B cell (primary cell): ENCODE data around the gene PRPF4. TPM values are rescaled to one million over a fixed set of nuclear protein-coding genes. Genes with fewer than 3 reads are reported as not detected.

Source experiments
- ATAC-seq: fragments of 200-7000 bp; cut with Tn5 transposase; one replicate; pipeline ENCODE4 v1.10.0; 2021; ENCODE audit warnings: low read depth, mild to moderate bottlenecking, moderate number of reproducible peaks, moderate library complexity
- CTCF ChIA-PET: fragments of 350-600 bp; sonication (Branson Sonifier 250); formaldehyde crosslinking; loops from one replicate; lab custom pipeline; 2021; ENCODE audit warnings: antibody characterized with exemption, inconsistent platforms; lab: Charles Lee
- POLR2A ChIA-PET: fragments of 350-600 bp; sonication (Branson Sonifier 250); formaldehyde crosslinking; loops from one replicate; lab custom pipeline; 2021; ENCODE audit warnings: antibody characterized with exemption; lab: Charles Lee
- DNase-seq: peaks from one replicate; pipeline ENCODE4 v3.0.0; 2013
- H2AFZ ChIP-seq: 2 replicates; pipeline ENCODE4 v1.6.1; 2012; ENCODE audit warnings: mild to moderate bottlenecking, low read depth, low read length; ENCODE audit not compliant: insufficient read depth, poor library complexity, severe bottlenecking
- H3K27ac ChIP-seq, 2 donors: 1 replicate in 1 of 2; 2 replicates in 1 of 2; pipeline ENCODE4 v1.5.1; 2012 to 2013; ENCODE audit warnings: low read length in 2 of 2, mild to moderate bottlenecking in 2 of 2, moderate library complexity in 1 of 2
- H3K27me3 ChIP-seq, 4 experiments: fragments of 200-600 bp in 1 of 4; sonication (generic) in 1 of 4; replicated peaks in 1 of 4; 1 replicate in 2 of 4; 2 replicates in 2 of 4; pipeline versions ENCODE4 v1.6.1 to v1.7.0; 2013 to 2016; ENCODE audit warnings: low read length in 3 of 4, mild to moderate bottlenecking in 2 of 4, mixed read lengths in 1 of 4, moderate library complexity in 1 of 4; ENCODE audit not compliant: insufficient read depth in 4 of 4, control insufficient read depth in 3 of 4; ENCODE audit errors: control extremely low read depth in 1 of 4
- H3K36me3 ChIP-seq, 2 experiments: replicated peaks in 1 of 2; 1 replicate in 1 of 2; 2 replicates in 1 of 2; pipeline versions ENCODE4 v1.6.1 to v1.7.1; 2013; ENCODE audit warnings: low read length in 1 of 2; ENCODE audit not compliant: insufficient read depth in 2 of 2, control insufficient read depth in 1 of 2; ENCODE audit errors: control extremely low read depth in 1 of 2, extremely low read depth in 1 of 2
- H3K4me1 ChIP-seq, 2 donors: fragments of 200-600 bp in 1 of 2; sonication (generic) in 1 of 2; 1 replicate in 1 of 2; 2 replicates in 1 of 2; pipeline versions ENCODE4 v1.5.1 to v1.6.1; 2013 to 2017; ENCODE audit warnings: low read length in 2 of 2; ENCODE audit not compliant: control insufficient read depth in 2 of 2, insufficient read depth in 2 of 2
- H3K4me2 ChIP-seq: replicated peaks from 2 replicates; pipeline ENCODE3; 2012; ENCODE audit warnings: mild to moderate bottlenecking, low read depth, low read length; ENCODE audit not compliant: poor library complexity, severe bottlenecking
- H3K4me3 ChIP-seq, 5 experiments: fragments of 200-600 bp in 1 of 5; sonication (generic) in 1 of 5; 1 replicate in 3 of 5; 2 replicates in 2 of 5; pipeline versions ENCODE4 v1.5.1 to v1.7.0; 2011 to 2016; ENCODE audit warnings: low read length in 4 of 5, mild to moderate bottlenecking in 4 of 5, low read depth in 2 of 5, control low read depth in 1 of 5, moderate library complexity in 1 of 5; ENCODE audit not compliant: insufficient read depth in 1 of 5; ENCODE audit errors: control extremely low read depth in 1 of 5, extremely low read depth in 1 of 5
- H3K79me2 ChIP-seq: fragments of 200-600 bp; sonication (generic); one replicate; pipeline ENCODE4 v1.6.0; 2016; ENCODE audit warnings: low read length; ENCODE audit not compliant: control insufficient read depth, insufficient read depth
- H3K9ac ChIP-seq: fragments of 200-600 bp; sonication (generic); 2 replicates; pipeline ENCODE4 v1.6.1; 2017; ENCODE audit warnings: mild to moderate bottlenecking, low read length, moderate library complexity
- H3K9me3 ChIP-seq, 3 donors: one replicate each; pipeline versions ENCODE4 v1.6.1 to v1.7.1; 2013; ENCODE audit warnings: low read length in 2 of 3; ENCODE audit not compliant: control insufficient read depth in 2 of 3, insufficient read depth in 1 of 3; ENCODE audit errors: control extremely low read depth in 1 of 3
- H4K20me1 ChIP-seq: 2 replicates; pipeline ENCODE4 v1.6.0; 2012; ENCODE audit warnings: mild to moderate bottlenecking, low read length; ENCODE audit not compliant: insufficient read depth, control insufficient read depth, poor library complexity, severe bottlenecking
- H3K27ac Mint-ChIP-seq: one replicate; pipeline ENCODE4 v1.8.0; 2021; ENCODE audit warnings: mixed read lengths
- H3K27me3 Mint-ChIP-seq: one replicate; pipeline ENCODE4 v1.8.0; 2021; ENCODE audit warnings: mixed read lengths
- H3K4me1 Mint-ChIP-seq: one replicate; pipeline ENCODE4 v1.8.0; 2021; ENCODE audit warnings: mixed read lengths
- H3K4me3 Mint-ChIP-seq: one replicate; pipeline ENCODE4 v1.8.0; 2021; ENCODE audit warnings: mixed read lengths
- H3K9me3 Mint-ChIP-seq: one replicate; pipeline ENCODE4 v1.8.0; 2022; ENCODE audit warnings: mixed read lengths; ENCODE audit not compliant: insufficient read depth
- EZH2 ChIP-seq: IDR thresholded peaks from 2 replicates; pipeline ENCODE4 v1.6.1; 2012; ENCODE audit warnings: borderline replicate concordance, low read depth, mild to moderate bottlenecking, moderate library complexity, low read length; ENCODE audit not compliant: insufficient read depth, poor library complexity, severe bottlenecking
- WGBS: methylation state at CpG from one replicate; pipeline ENCODE4 v1.1.5; 2013; ENCODE audit warnings: missing lambda C conversion rate; ENCODE audit not compliant: insufficient coverage; 5-methylcytosine and 5-hydroxymethylcytosine counted together
- intact Hi-C: fragments of 100-400 bp; cut with micrococcal nuclease; formaldehyde crosslinking; loops from one replicate; pipeline ENCODE4 v1.10.0; 2022
- polyA plus RNA-seq: library from polyadenylated mRNA; depleted of rRNA; stranded (reverse); fragments of >200 nt; gene quantifications from 2 replicates; pipeline ENCODE4 v1.2.3, GENCODE V29; 2012
- total RNA-seq, 2 donors: library from RNA; stranded (reverse); fragments of 120-200 nt in 1 of 2; gene quantifications; 1 replicate in 1 of 2; 2 replicates in 1 of 2; pipeline versions ENCODE4 v1.2.3 to v1.2.4, GENCODE V29; 2013 to 2022
- TF ChIP-seq, protein P1 (sequence below): fragments of 200-600 bp; IDR thresholded peaks from one replicate; pipeline ENCODE4 v1.8.0; 2022; ENCODE audit warnings: antibody characterized with exemption, mild to moderate bottlenecking

The PRPF4 gene
- total and polyA plus RNA-seq, 2 donors (not counting 1 experiment from before 2014, with no cell fraction given), result 11.4 to 30.8 TPM

GRCh38 chr9:113326230-113326629 is 50.8 kb downstream of the PRPF4 start:
- H3K27ac ChIP-seq, result no peak overlapping the region
- no peaks in the 10 kb centered on the region for H3K4me1 ChIP-seq
- Mint-ChIP-seq H3K4me3 (no peak overlapping the region), H3K4me1 (no peaks in the 10 kb centered on the region), H3K27me3 (no peaks in the 10 kb centered on the region), H3K27ac (no peak overlapping the region), H3K9me3 (no peaks in the 10 kb centered on the region)
- POLR2A ChIA-PET, result no interaction called here
- H4K20me1 ChIP-seq, result no peaks in the 10 kb centered on the region
- H3K79me2 ChIP-seq, result no peaks in the 10 kb centered on the region
- CTCF ChIA-PET, result no interaction called here
- H3K9me3 ChIP-seq, result no peaks in the 10 kb centered on the region
- WGBS, result 97% methylated on average over 3 of the region's 4 CpGs
- no peak for TF ChIP-seq EZH2
- TF ChIP-seq, protein P1, sequence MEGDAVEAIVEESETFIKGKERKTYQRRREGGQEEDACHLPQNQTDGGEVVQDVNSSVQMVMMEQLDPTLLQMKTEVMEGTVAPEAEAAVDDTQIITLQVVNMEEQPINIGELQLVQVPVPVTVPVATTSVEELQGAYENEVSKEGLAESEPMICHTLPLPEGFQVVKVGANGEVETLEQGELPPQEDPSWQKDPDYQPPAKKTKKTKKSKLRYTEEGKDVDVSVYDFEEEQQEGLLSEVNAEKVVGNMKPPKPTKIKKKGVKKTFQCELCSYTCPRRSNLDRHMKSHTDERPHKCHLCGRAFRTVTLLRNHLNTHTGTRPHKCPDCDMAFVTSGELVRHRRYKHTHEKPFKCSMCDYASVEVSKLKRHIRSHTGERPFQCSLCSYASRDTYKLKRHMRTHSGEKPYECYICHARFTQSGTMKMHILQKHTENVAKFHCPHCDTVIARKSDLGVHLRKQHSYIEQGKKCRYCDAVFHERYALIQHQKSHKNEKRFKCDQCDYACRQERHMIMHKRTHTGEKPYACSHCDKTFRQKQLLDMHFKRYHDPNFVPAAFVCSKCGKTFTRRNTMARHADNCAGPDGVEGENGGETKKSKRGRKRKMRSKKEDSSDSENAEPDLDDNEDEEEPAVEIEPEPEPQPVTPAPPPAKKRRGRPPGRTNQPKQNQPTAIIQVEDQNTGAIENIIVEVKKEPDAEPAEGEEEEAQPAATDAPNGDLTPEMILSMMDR, result peak; percentile 7
- intact Hi-C loops, result no loop called here
- no peak overlapping the region for H3K4me2 ChIP-seq
- no peak for DNase-seq
- H3K27me3 ChIP-seq, result no peaks in the 10 kb centered on the region
- H3K4me3 ChIP-seq, result no peak overlapping the region
- H2AFZ ChIP-seq, result no peak overlapping the region
- no peak for ATAC-seq
- no peak overlapping the region for H3K9ac ChIP-seq
- no peaks in the 10 kb centered on the region for H3K36me3 ChIP-seq

DNA sequence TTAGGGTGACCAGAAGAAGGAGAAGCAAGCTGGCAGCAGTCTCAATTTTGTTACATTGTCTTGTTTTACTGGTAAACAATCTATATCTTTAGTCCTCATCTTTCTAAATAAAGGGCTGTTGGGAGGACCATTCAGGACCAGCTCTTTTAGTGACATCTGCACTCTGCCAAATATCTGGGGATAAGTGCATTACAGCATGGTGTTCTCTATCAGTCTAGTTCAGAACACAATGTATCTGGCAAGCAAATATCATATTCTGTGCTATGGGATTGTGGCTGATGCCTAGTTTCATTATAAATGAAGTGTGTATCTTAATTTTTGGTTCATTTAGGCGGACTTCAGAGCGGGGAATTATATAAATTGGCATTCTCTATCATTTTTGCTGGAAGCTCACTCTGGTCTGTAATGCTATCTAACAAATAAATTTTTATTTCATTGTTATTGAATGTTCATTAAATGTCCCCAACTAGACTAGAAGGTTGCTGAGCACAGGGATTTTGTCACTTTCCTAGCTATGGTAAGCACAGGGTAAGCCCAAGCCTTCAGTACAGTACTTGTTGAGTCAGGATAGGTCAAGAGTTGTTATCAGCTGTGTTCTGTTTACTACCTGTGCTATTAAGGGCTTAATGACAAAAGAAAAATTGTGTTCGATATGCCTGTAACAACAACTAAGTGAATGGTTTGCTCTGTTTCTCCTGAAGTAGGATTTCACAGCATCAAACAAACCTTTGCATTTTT is 52.8 kb downstream of the PRPF4 start:
- POLR2A ChIA-PET, result no interaction called here
- Histone ChIP-seq H3K4me3 (no peak overlapping the region), H3K9me3 (no peaks in the 10 kb centered on the region), H3K4me2 (no peak overlapping the region), H3K4me1 (no peaks in the 10 kb centered on the region), H4K20me1 (no peaks in the 10 kb centered on the region), H3K27ac (no peak overlapping the region), H3K79me2 (no peaks in the 10 kb centered on the region), H3K36me3 (no peaks in the 10 kb centered on the region), H3K9ac (no peak overlapping the region), H2AFZ (no peak overlapping the region), H3K27me3 (no peaks in the 10 kb centered on the region)
- no peak overlapping the region for H3K4me3 Mint-ChIP-seq
- CTCF ChIA-PET, result no interaction called here
- H3K27me3 Mint-ChIP-seq, result no peaks in the 10 kb centered on the region
- intact Hi-C loops, result no loop called here
- H3K4me1 Mint-ChIP-seq, result no peaks in the 10 kb centered on the region
- TF ChIP-seq, protein P1, result no peak
- TF ChIP-seq EZH2, result no peak
- ATAC-seq, result no peak
- no peaks in the 10 kb centered on the region for H3K9me3 Mint-ChIP-seq
- no peak overlapping the region for H3K27ac Mint-ChIP-seq
- WGBS, result no CpG with 5 or more reads among the region's 3 CpGs
- DNase-seq, result no peak
